NCI-H748 (cell line): Measurements from ENCODE around the gene LACTB.
A peak's percentile ranks its signal among the peaks of the same experiment; 100 is the strongest.

Source experiments
- DNase-seq: peaks from one replicate; lab custom pipeline; 2025; ENCODE audit not compliant: unreplicated experiment; lab: John Stamatoyannopoulos, UW

LACTB gene

DNA sequence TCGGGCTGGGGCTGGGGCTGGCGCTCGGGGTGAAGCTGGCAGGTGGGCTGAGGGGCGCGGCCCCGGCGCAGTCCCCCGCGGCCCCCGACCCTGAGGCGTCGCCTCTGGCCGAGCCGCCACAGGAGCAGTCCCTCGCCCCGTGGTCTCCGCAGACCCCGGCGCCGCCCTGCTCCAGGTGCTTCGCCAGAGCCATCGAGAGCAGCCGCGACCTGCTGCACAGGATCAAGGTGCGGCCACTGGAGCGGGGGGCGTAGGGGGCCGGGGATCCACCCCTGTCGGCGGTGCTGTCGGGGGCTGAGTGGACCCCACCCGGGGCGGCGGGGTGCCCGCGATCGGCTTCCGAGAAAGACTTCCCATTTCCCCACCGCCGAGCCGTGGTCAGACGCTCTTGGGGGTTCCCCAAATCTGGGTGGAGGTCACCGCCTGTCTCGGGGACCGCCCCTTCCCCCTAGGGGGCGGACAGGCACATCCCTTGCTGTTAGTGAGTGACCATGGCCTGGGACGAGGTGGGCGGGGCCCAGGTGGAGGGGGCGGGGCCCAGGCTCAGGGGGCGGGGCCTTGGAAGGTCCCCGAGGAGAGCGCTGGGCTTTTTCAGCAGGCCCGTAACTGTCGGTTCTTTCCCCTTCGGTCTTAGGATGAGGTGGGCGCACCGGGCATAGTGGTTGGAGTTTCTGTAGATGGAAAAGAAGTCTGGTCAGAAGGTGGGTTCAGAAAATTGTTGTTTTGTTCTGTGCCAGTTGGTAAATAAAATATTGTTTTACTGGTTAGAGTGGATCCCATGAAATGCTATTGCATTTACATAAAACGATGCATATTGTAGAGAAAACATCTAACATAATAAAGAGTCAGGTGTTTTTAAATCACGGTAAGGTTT is 578 bp downstream of the LACTB start:
- DNase-seq = peak; percentile 61

DNA sequence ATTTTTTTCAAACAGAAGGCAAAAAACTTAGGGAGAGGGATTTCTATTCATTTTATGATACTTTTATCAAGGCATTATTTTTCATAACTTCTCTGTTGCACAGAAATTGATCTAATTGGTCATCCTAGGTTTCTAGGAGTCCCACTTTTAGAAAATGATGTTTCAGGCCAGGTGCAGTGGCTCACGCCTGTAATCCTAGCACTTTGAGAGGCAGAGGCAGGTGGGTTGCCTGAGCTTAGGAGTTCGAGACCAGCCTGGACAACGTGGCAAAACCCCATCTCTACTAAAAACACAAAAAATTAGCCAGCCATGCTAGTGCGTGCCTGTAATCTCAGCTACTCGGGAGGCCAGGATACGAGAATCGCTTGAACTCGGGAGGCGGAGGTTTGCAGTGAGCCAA is 2.8 kb downstream of the LACTB start:
- DNase-seq = no peak

DNA sequence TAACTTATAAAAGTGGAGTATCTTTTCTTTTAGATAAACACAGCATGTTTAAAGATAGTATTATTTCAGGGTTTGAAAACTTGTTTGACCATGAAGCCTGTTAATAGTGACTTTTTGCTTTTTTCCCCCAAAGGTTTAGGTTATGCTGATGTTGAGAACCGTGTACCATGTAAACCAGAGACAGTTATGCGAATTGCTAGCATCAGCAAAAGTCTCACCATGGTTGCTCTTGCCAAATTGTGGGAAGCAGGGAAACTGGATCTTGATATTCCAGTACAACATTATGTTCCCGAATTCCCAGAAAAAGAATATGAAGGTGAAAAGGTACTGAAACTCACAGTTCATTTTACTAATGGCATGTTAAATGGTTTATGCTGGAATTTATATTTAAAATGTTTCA is 5.1 kb downstream of the LACTB start:
- no peak for DNase-seq

DNA sequence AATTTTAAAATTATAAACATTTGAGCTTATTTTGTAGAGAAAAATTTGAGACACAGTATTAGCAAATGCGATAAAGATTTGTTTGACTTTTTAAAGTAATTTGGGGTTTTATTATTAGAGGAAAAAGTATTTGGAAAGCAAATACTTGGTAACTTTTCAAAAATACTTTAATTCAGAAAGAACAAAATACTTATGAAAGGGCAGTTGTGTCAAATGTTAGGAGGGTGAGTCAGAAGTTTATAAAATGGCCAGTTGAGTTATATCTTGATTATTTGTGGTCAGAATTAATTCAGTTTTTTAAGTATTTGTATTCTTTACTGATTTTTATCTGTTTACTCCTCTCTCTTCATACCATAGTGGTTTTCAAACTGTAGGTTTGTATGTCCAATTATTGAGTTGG is 12.1 kb downstream of the LACTB start:
- DNase-seq = no peak

DNA sequence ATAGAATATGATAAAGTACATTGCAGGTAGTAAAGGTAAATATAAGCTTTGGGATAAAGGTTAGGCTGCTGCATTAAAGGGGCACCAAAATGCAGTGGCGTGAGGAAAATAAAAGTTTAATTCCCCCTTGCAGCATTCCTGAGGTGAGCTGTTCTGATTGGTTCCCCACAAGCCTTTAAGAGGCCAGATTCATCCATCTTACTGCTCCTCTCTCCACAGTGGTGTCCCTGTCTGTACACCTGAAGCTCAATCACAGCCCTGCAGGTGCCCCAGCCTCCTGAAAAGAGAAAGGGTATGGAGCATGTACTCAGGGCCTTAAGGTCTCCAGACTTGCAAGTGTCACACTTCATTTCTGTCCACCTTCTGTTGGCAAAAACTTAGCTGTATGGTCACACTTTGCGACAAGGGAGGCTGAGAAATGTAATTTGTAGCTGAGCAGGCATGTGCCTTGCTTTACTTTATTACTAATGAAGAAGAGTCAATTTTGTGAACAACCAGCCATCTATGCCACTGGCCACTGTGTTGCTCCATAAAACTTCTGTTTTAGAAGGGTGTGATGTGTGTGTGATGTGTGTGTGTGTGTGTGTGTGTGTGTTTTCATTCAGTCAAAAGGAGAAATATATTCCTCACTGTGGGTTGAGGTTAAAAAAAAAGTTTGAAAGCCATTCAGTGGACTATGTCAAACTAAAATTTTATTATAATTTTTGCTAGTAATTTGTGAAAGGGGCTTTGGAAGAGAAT is 12.8 kb downstream of the LACTB start:
- no peak for DNase-seq

DNA sequence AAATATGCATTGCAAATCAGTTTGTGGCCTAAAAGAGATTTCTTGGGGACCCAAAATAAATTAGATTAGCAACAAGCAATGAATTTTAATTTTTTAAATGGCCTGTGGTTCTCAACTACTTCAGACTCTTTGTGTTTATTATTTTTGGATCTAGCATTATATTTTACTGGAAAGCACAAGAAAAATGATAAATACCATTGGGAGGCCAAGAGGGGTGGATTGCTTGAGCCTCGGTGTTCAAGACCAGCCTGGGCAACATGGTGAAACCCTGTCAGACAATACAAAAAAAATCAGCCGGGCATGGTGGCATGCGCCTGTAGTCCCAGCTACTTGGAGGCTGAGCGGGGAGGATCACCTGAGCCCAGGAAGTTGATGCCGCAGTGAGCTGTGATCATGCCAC is 13.6 kb downstream of the LACTB start:
- DNase-seq = no peak

DNA sequence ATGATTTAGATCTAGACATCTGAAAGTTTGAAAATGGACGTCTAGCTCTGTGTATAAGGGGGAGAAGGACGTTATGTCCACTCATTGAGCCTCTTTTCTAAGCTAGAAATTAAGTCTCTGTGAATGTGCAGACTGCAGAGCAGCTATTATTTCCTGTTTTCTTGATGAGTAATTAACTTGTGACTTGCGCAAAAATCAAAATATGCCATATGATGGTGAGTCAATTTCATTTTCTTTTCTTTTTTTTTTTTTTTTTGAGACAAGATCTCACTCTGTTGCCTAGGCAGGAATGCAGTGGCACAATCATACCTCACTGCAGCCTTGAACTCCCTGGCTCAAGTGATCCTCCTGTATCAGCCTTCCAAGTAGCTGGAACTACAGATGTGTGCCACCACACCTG is 14.1 kb downstream of the LACTB start:
- DNase-seq = no peak

DNA sequence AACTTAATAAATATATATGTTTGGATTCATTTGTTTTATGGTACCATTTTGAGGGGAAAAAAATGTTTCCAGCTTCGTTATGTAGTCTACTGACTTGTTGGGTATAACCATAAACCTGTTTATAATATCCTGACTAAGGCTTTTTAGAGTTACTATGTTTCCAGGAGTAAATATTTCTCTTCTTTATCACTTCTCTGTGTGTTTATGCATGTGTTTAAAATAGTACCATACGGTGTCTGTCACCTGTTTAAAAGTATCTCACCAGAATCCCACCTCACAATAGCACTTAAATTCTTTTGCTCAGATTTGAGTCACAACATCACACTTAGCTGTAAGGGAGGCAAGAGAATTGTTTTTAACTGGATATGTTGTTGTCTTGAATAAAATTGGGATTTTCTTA is 15.1 kb downstream of the LACTB start:
- no peak for DNase-seq

DNA sequence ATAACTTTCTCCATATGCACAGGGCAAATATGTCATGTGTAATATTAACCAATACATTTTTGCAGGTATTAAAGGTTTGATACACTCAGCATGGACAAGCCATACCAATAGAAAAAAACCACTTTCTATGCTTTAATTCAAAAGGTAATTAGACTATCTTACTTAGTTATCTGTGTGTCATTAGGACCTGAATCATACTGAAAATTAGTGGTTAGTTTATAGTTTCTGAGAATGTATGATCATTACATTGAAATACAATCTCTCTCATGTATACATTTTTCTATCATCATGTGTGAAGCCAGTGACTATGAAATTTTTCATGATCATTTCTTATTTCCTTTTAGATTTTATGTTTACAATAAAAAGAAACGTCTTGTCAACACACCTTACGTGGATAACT is 19.3 kb downstream of the LACTB start:
- DNase-seq = no peak

DNA sequence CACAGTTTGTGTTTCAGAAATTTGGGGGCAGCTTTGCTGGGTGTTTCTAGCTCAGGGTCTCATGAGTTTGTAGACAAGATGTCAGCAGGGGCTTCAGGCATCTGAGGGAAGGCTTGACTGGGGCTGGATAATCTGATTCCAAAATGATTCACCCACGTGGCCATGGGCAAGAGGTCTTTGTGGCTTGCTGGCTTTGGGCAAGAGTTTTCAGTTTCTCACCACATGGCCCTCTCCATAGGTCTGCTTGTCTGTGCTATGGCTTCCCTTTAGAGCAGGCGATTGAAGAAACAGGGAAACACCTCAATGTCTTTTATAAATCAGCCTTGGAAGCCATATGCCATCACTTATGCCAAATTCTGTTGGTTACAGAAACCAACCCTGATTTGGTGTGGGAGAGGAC is 23.8 kb downstream of the LACTB start:
- DNase-seq = no peak

DNA sequence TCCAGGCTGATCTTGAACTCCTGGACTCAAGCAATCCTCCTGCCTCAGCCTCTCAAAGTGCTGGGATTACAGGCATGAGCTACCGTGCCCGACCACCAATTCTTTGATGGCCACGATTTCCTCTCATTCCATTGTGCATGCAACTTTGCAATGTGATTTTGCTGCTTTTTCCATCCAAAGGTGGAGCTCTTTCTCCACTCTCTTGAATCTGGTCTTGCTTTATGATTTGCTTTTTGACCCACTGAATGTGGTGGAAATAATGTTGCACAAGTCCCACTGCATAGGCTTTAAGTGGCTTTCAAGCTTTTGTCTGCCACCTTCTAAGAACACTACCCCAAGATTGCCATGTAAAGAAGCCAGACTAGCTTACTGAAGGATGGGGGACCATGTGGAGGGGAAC is 25.0 kb downstream of the LACTB start:
- no peak for DNase-seq

DNA sequence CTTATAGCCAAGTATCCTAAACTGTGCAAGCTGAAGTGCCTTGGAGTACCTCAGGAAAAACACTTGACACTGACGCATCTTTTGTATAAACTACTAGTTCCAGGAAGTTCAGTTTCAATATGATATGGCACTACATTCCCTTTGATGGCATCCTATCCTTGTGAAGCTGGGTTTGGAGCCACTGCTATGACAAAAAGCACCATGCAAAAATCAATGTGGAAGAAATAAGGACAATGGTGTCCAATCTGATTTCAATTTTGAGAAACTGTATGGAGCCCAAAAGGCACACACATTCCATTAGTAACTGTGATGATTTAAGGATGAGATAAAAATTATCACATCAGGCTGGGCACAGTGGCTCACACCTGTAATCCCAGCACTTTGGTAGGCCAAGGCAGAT is 30.0 kb downstream of the LACTB start:
- no peak for DNase-seq

DNA sequence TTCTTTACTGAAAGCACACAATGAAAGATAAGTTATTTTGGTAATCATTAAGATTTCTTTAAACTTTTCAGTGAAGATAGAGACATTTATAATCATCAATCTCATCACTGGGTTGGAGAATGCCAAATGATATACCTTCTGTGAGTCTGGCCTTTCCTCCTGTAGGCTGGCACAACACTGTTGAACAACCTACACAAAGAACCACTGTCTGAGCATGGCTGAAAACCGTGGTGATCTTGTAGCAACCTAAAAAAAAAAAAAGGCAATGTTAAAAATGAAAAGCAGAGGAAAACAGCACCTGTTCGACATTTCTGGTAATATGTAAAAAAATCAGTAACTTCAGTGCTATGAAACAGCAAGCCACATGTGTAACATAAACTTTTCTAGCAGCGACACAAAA is 33.8 kb downstream of the LACTB start:
- no peak for DNase-seq

DNA sequence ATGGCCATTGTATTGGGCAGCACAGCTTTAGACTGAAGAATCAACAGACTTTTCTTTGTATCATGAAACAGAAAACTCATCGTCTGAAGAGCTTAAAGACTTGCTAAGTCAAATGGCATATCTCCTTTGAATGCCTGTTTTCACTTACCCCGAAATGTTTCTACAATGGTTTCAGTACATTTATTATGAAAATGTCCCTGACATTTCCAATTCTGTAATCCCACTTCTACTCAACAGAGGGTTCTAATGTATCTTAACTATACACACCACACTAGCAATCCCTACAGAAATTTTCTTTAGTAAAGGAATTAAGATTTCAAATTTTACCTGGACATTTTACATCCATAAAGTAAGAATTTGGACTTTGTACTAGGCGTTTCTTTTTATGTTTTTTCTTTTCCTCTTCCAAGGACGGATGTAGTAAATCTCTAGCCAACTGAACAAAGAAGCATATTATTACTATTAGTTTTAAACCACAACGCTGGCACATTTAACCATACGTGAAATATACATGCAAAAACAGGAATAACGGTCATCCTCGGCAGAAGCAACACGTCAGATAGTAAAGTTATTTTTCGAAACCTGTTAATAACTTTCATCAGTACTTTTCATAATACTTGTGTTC is 34.5 kb downstream of the LACTB start:
- DNase-seq = no peak

DNA sequence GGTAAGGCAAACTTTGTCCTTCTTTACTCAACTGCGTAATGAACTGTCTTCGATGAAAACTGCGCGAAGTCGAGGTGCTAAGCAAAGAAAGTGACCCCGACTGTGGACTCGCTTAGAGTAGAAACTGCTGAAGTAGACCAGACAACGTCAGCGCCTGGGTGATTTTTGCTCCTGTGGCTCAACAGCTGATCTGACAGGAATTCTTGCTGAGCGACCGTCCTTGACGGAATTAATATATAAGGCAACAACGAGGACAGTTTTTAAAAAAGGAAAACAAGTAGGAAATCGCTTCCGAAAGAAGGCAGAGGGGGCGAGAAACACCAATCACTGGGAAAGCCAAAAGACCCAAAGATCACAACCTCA is 35.1 kb downstream of the LACTB start:
- peak; percentile 62 for DNase-seq

DNA sequence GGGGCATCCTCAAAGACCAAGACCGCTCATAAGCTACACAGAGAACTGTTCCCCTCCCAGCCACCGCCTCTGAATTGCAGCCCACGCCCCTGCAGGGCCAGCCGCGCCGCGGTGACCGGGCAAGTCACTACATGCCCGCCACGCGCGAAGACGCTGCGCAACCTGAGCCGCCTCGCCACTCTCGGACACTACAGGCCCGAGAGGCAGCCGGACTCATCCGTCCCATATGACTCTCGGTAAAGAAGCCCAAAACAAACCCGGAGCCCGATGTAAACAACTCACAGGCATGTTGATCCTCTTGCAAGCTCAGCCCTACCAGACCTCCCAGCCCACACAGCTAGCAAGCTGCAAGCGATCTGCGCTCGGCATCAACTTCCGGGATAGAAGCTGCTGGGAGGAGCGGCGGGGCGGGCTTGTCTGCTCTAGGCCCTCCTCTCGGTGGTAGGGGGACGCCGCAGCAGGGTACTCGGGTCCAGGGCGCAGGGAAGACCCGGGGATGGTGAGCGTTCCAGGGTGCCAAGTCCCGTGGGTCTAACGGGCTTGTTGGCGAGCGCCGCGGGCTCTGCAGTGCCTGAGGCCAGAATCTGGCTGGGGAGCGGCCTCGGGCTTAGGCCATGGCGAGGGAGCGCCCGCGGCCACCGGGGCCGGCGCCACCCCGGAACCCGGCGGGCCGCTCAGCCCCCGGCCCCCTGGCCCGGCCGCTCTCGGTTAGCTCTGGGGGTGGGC is 35.6 kb downstream of the LACTB start, which contains the start of gene RPS27L:
RPS27L (minus strand) TSS at position 360 of the 726 bp plus-strand sequence; CDS start at position 288, 72 bp downstream.
- DNase-seq = peak; percentile 91

DNA sequence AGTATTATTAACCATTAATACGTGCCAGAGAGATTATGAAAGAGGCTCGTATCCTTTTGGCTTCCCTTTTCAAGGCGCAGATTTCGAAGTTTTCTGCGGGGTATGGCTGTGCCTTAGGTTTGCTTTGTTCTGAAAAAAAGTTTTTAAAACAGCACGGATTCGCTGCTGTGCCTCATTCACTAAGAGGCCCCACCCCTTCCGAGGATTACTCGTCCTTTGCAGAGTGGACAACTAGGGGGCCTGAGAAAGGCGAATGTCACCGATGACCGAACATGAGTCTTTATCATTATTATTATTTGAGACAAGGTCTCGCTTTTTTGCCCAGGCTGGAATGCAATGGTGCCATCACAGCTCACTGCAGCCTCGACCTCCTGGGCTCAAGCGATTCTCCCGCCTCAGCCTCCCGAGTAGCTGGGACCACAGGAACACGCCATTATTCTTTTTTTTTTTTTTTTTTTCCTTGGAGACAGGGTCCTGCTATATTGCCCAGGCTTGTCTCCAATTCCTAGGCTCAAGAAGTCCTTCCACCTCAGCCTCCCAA is 36.3 kb downstream of the LACTB start:
- DNase-seq = peak; percentile 38

DNA sequence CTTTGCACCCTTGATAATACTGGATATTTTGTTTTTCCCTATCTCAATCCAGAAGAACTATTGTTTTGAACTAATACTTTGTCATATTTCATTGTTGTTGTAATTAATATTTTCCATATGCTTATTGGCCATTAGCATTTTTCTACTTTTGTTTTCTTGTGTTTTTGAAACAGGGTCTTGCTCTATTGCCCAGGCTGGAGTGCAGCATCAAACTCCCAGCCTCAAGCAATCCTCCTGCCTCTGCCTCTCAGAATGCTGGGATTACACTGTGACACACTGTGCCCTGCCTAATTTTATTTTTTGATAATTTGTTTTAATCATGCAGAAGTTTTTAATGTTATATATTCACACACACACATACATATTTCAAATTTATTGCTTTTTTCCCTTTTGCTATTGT is 39.0 kb downstream of the LACTB start:
- DNase-seq = no peak

DNA sequence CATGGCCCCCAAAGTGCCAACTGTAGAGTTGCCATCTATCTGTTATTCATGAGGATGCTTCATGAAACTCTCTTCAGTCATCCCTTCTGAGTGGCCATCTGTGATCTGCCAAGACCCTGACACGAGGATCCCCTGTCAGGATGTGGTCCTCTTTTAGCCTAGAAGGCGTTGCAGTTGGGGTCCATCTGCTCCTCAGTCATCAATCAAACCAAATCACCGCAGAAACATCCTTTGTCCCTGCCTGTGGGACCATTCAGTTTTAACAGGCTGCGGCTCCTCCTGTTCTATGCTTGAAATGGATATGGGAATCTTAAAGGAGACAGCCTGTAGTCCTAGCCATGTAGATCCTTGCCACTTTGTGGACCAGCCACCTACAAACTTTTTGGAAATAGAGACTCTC is 41.6 kb downstream of the LACTB start:
- no peak for DNase-seq

DNA sequence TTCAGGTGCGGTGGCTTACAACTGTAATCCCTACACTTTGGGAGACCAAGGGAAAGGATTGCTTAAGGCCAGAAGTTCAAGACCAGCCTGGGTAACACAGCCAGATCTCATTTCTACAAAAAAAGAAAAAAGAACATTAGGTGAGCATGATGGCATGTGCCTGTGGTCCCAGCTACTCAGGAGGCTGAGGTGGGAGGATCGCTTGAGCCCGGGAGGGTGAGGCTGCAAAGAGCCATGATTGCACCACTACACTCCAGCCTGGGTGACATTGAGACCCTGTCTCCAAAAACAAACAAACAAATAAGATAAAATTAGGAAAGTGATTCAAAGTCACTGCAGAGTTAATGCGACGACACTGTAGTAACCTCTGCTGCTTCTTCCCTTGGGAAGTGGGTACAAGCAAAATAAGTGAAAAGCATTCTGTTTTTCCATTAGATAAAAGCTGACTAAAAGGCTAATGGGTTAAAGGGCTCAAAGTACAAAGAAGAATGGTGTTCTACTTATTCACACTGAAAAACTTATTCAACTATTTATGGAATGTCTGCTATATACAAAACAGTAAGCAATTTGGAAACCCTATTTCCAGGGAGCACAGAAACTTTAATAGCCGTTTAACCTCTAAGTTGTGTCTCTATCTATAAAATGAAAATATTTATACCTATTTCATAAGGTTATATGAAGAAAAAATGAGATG is 43.7 kb downstream of the LACTB start:
- no peak for DNase-seq
